ENCODE results near the gene AMOTL2.

Gene AMOTL2

GRCh38 chr3:134374105-134374790, at the start of gene AMOTL2:
AMOTL2 (minus strand) TSS chr3:134374447; CDS start chr3:134371433, 3,014 bp downstream.
- in situ Hi-C loops (cut with HindIII; ENCODE audit: low pct_ligation_motif_present, low pct_unique_long_range_greater_than_20kb, low sequenced_read_pairs), result no loop called here
- peak; percentile 93 for DNase-seq

GRCh38 chr3:134423153-134423552, 48.9 kb upstream of the AMOTL2 start:
- DNase-seq, result no peak
- in situ Hi-C loops (cut with HindIII; ENCODE audit: low pct_ligation_motif_present, low pct_unique_long_range_greater_than_20kb, low sequenced_read_pairs), result no loop called here

GRCh38 chr3:134419960-134420321, 45.7 kb upstream of the AMOTL2 start:
- in situ Hi-C loops (cut with HindIII; ENCODE audit: low pct_ligation_motif_present, low pct_unique_long_range_greater_than_20kb, low sequenced_read_pairs), result no loop called here
- no peak for DNase-seq

- DNase-seq, result no peak
These were observed 45.1 kb upstream of the AMOTL2 start for GRCh38 chr3:134419214-134419959.

DNA sequence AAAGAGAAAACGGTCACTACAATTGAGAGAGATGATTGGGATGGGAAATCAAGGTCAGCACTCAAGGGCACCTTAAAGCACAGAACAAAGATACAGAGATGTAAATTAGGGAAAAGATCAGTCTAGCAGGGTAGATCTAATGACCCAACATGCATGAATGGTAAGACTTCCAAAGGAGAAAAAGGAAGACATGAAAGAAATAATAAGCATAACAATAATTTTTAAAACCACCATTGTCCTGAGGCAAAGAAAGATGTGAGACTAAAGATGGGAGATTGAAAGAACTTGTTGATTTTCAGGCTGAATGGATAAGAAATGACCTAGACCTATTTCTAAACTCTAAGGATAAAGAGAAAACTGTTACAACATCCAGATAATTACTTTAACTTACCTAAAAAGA, 34.8 kb upstream of the AMOTL2 start:
- DNase-seq, result no peak

More at GRCh38 chr3:134419214-134419959, 45.1 kb upstream of the AMOTL2 start:
- in situ Hi-C loops (cut with HindIII; ENCODE audit: low pct_ligation_motif_present, low pct_unique_long_range_greater_than_20kb, low sequenced_read_pairs), result no loop called here

GRCh38 chr3:134407239-134407625, 33.0 kb upstream of the AMOTL2 start:
- in situ Hi-C loops (cut with HindIII; ENCODE audit: low pct_ligation_motif_present, low pct_unique_long_range_greater_than_20kb, low sequenced_read_pairs), result no loop called here
- no peak for DNase-seq

More for the DNA sequence above, 34.8 kb upstream of the AMOTL2 start:
- in situ Hi-C loops (cut with HindIII; ENCODE audit: low pct_ligation_motif_present, low pct_unique_long_range_greater_than_20kb, low sequenced_read_pairs), result no loop called here

- in situ Hi-C loops (cut with HindIII; ENCODE audit: low pct_ligation_motif_present, low pct_unique_long_range_greater_than_20kb, low sequenced_read_pairs), result no loop called here
These were observed 32.3 kb upstream of the AMOTL2 start for GRCh38 chr3:134406331-134407238.

DNA sequence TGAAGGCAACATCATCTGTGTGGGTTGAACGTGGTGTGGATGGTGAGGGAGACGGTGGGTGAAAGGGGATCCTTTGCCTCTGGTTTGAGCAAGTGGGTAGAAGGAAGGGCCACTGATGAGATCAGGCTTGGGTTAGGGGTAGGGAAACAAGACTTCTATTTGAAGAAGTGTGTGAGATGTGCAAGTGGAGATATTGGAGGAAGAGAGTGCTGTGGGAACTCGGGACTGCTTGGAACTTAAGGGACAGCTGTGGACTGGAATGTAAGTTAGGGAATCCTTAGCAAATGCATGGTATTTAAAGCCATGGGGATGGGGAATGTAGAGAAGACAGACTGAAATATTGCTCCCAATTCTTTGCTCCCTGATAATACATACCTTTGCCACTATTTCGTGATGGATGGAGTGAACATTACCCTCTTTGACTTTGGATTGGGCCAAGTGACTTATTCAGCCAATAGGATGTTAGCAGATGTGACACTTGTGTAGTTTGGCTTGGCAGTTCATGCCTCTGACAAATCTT, 30.2 kb upstream of the AMOTL2 start:
- DNase-seq, result no peak
- in situ Hi-C loops (cut with HindIII; ENCODE audit: low pct_ligation_motif_present, low pct_unique_long_range_greater_than_20kb, low sequenced_read_pairs), result no loop called here

More at GRCh38 chr3:134406331-134407238, 32.3 kb upstream of the AMOTL2 start:
- DNase-seq, result no peak

- in situ Hi-C loops (cut with HindIII; ENCODE audit: low pct_ligation_motif_present, low pct_unique_long_range_greater_than_20kb, low sequenced_read_pairs), result no loop called here
These were observed 23.5 kb upstream of the AMOTL2 start for GRCh38 chr3:134397755-134398154.

GRCh38 chr3:134395103-134395502, 20.9 kb upstream of the AMOTL2 start:
- in situ Hi-C loops (cut with HindIII; ENCODE audit: low pct_ligation_motif_present, low pct_unique_long_range_greater_than_20kb, low sequenced_read_pairs), result no loop called here
- no peak for DNase-seq

More at GRCh38 chr3:134397755-134398154, 23.5 kb upstream of the AMOTL2 start:
- DNase-seq, result no peak

DNA sequence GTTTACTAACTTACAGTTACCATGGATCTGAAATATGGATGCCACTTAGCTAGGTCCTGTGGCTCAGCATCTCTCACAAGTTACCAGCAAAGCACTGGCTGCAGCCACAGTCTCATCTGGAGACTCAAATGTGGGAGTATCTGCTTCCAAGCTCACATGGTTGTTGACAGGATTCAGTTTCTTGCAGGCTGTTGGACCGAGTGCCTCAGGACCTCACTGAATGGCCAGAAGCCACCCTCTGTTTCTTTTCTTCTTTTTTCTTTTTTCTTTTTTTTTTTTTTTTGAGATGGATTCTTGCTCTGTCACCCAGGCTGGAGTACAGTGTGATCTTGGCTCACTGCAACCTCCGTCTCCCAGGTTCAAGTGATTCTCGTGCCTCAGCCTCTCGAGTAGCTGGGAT, 20.1 kb upstream of the AMOTL2 start:
- DNase-seq, result no peak
- in situ Hi-C loops (cut with HindIII; ENCODE audit: low pct_ligation_motif_present, low pct_unique_long_range_greater_than_20kb, low sequenced_read_pairs), result no loop called here

DNA sequence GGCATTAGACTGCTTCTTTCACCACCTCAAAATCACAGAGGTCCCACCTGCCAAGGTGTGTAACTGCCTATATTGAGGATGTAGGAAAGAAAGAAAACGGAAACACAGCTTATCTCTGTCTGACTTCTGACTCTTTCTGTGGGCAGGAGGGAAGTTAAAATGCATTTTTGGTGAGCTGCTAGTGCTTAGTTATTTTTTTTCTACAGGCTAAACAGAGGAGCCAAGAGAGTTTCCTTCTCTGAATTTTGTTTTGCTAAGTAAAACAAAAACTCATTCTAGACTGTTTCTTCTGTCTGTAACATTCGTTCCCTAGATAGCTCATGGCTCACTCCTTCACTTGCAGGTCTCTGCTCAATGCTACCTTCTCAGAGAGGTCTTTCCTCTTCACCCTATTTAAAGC, 18.8 kb upstream of the AMOTL2 start:
- in situ Hi-C loops (cut with HindIII; ENCODE audit: low pct_ligation_motif_present, low pct_unique_long_range_greater_than_20kb, low sequenced_read_pairs), result no loop called here

DNA sequence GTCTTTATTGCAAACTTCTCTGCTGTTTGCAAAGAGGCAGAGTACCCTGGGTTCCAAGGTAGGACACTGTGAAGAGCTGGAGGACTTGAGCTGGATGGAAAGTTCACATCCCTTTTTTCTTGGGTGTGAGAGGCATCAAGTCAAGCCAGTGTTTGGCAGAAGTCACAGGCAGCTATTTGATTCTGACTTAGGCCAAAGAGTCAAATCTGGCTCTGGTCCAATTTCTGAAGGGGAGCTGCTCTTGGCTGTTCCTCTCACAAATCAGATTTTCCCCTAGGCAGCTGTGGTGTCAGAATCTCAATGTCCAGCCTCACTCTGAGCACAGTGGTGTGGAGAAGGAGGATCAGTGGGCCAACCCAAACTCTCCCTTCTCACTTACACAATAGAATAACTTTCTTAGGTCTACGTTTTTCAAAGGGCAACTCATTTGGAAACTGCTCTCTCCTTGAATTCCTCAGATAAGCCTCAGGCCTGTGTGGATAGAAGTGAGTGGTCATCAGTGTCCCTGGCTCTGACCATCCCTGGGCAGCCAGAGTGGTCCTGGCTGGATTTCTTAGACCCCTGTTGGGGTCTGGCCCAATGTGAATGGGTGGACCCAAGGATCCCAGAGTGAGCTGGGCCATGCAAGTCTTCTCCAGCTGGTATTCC, 18.2 kb upstream of the AMOTL2 start:
- in situ Hi-C loops (cut with HindIII; ENCODE audit: low pct_ligation_motif_present, low pct_unique_long_range_greater_than_20kb, low sequenced_read_pairs), result no loop called here
- DNase-seq, result no peak

More for the DNA sequence above, 18.8 kb upstream of the AMOTL2 start:
- DNase-seq, result no peak

- in situ Hi-C loops (cut with HindIII; ENCODE audit: low pct_ligation_motif_present, low pct_unique_long_range_greater_than_20kb, low sequenced_read_pairs), result no loop called here
- DNase-seq, result no peak
These were observed 15.6 kb upstream of the AMOTL2 start for GRCh38 chr3:134389865-134390264.

GRCh38 chr3:134388788-134389485, 14.7 kb upstream of the AMOTL2 start:
- in situ Hi-C loops (cut with HindIII; ENCODE audit: low pct_ligation_motif_present, low pct_unique_long_range_greater_than_20kb, low sequenced_read_pairs), result no loop called here
- DNase-seq, result no peak

GRCh38 chr3:134388292-134388691, 14.0 kb upstream of the AMOTL2 start:
- no peak for DNase-seq
- in situ Hi-C loops (cut with HindIII; ENCODE audit: low pct_ligation_motif_present, low pct_unique_long_range_greater_than_20kb, low sequenced_read_pairs), result no loop called here

DNA sequence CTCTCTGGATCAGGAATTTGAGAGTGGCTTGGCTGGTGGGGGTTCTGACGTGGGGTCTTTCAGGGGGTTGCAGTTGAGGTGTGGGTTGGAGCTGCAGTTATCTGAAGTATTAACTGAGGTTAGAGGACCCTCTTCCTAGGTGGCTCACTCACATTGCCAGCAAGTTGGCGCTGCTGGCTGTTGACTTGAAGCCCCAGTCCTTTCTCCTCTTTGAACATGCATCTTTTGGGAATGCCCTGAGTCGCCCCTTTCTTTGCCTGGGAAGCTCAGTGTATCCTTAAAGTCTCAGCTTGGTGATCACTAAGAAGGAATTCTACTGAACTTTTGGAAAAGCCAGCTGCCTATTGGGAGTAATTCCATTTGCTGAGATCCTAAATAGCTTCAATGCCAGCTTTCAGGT, 13.0 kb upstream of the AMOTL2 start:
- in situ Hi-C loops (cut with HindIII; ENCODE audit: low pct_ligation_motif_present, low pct_unique_long_range_greater_than_20kb, low sequenced_read_pairs), result no loop called here
- DNase-seq, result no peak

GRCh38 chr3:134384963-134385362, 10.7 kb upstream of the AMOTL2 start:
- DNase-seq, result no peak
- in situ Hi-C loops (cut with HindIII; ENCODE audit: low pct_ligation_motif_present, low pct_unique_long_range_greater_than_20kb, low sequenced_read_pairs), result no loop called here
